ENCODE measurements around the gene INPP5E.

INPP5E gene

GRCh38 chr9:136395020-136395340, 44.7 kb downstream of the INPP5E start:
- DNase-seq (ENCODE audit: low spot score): no peak
- TF ChIP-seq CTCF (IDR thresholded peaks at IDR 0.05; ENCODE audit: borderline replicate concordance, control extremely low read depth, extremely low read depth, insufficient read depth, missing control alignments): no peak
- in situ Hi-C loops (cut with MboI; ENCODE audit: low sequenced_read_pairs, unreplicated experiment): no loop called here

GRCh38 chr9:136394312-136395019, 45.2 kb downstream of the INPP5E start:
- no peak for DNase-seq (ENCODE audit: low spot score)
- in situ Hi-C loops (cut with MboI; ENCODE audit: low sequenced_read_pairs, unreplicated experiment): no loop called here
- no peak for TF ChIP-seq CTCF (IDR thresholded peaks at IDR 0.05; ENCODE audit: borderline replicate concordance, control extremely low read depth, extremely low read depth, insufficient read depth, missing control alignments)

- in situ Hi-C loops (cut with MboI; ENCODE audit: low sequenced_read_pairs, unreplicated experiment): no loop called here
- no peak for TF ChIP-seq CTCF (IDR thresholded peaks at IDR 0.05; ENCODE audit: borderline replicate concordance, control extremely low read depth, extremely low read depth, insufficient read depth, missing control alignments)
- DNase-seq (ENCODE audit: low spot score): no peak
These were observed 46.1 kb downstream of the INPP5E start for GRCh38 chr9:136393531-136393930.

GRCh38 chr9:136392538-136393449, 46.9 kb downstream of the INPP5E start:
- in situ Hi-C loops (cut with MboI; ENCODE audit: low sequenced_read_pairs, unreplicated experiment): no loop called here
- no peak for DNase-seq (ENCODE audit: low spot score)
- no peak for TF ChIP-seq CTCF (IDR thresholded peaks at IDR 0.05; ENCODE audit: borderline replicate concordance, control extremely low read depth, extremely low read depth, insufficient read depth, missing control alignments)

GRCh38 chr9:136391737-136392537, 47.7 kb downstream of the INPP5E start:
- no peak for TF ChIP-seq CTCF (IDR thresholded peaks at IDR 0.05; ENCODE audit: borderline replicate concordance, control extremely low read depth, extremely low read depth, insufficient read depth, missing control alignments)
- DNase-seq (ENCODE audit: low spot score): no peak
- in situ Hi-C loops (cut with MboI; ENCODE audit: low sequenced_read_pairs, unreplicated experiment): no loop called here

- no peak for DNase-seq (ENCODE audit: low spot score)
- no peak for TF ChIP-seq CTCF (IDR thresholded peaks at IDR 0.05; ENCODE audit: borderline replicate concordance, control extremely low read depth, extremely low read depth, insufficient read depth, missing control alignments)
- in situ Hi-C loops (cut with MboI; ENCODE audit: low sequenced_read_pairs, unreplicated experiment): no loop called here
These were observed 50.2 kb downstream of the INPP5E start for GRCh38 chr9:136389396-136389795.
